GM19452 (cell line): ENCODE data around the gene PLOD2.

ENCODE experiments used
- ATAC-seq: cut with Tn5 transposase; IDR thresholded peaks from one replicate; pipeline ENCODE4 v1.9.1; 2021; ENCODE audit not compliant: unreplicated experiment

PLOD2 gene

GRCh38 chr3:146160964-146161662 is at the start of gene PLOD2:
PLOD2 (minus strand) TSS chr3:146161184; CDS start chr3:146160989, 195 bp downstream.
- ATAC-seq = peak; percentile 57

DNA sequence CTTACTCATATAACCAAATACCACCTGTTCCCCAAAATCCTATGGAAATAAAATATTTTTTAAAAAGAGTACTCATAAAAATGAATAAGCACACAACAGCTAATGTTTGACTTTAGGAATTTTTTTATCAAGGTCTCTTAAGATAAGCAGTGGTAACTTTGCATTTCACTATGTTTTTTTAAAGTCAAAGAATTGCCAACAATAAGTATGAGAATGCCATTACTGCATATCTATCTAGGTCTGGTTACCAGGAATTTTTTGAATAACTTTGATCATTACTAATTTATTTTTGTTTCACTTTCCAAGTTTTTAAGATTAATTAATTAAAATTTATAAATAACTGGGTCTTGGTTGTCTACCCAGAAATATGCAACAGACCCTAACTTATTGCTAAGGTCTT is 48.4 kb upstream of the PLOD2 start:
- ATAC-seq = no peak

- no peak for ATAC-seq
Measured at GRCh38 chr3:146203776-146204175, 42.8 kb upstream of the PLOD2 start.

DNA sequence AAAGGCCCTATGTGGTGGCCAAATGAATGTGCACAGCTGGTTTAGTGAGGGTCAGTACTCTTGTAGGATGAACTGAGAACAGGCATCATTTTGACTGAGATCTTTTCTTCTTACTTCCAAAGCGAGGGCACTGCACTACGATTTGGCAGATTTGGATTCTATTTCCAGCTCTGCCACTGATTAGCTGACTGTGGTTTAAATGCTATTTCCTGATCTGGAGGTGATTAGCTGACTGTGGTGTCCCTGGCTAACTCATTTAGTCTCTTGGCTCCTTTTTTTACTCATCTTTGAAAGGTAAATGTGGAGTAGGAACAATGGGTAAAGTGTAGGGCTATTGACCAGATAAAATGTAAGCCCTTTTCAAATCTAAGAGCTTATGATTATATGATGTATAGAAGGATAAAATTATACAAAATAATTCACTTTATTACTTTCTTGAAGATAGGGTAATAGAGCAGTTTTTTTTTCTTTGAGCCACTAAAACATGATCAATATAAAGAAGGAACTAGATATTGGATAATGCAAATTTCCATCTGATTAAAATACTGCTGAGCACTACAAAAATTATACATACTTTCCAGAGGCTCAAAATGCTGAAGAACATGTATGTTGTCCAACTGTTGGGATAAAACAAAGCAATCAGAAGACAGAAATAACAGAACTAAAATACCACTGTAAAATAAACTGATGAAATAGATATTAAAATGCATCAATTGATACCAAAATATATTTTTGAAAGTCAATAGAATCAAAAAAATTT is 39.7 kb upstream of the PLOD2 start:
- ATAC-seq = no peak

DNA sequence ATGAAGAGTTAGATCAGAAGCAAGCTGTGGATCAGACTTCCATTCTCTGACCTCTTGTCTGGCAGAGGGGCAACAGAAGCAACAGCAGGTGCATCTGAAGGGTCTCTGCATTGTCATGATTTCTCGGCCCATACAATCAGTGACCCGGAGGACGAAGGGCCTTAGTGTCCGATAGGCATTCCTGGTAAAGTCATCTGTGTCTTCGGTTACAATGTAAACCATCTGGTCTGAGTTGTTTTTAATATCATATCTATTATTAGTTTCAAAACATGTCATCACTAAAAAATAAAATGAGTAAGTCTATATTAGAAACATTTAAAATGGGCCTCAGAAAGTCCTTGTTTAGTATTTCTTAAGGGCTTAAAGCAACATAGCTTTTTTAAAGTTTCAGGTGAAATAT is 38.8 kb upstream of the PLOD2 start:
- no peak for ATAC-seq

DNA sequence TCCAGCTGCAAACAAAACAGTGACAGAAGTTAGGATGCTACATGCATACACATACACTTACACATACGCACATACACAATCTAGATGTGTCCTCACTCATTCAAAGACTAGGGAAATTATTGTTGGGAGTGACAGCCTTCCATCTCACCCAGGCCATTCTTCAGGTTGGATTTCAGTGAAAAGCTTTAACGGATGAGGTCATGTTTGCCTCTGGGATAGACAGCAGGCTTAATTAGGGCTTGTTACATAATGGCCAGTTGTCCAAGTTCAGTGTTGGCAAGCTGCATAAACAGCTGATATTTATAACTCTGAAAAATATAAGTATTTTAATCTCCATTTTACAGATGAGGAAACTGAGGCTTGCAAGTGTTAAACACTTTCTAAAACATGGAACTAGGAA is 35.8 kb upstream of the PLOD2 start:
- ATAC-seq = no peak

- no peak for ATAC-seq
Measured at GRCh38 chr3:146195605-146196004, 34.6 kb upstream of the PLOD2 start.

DNA sequence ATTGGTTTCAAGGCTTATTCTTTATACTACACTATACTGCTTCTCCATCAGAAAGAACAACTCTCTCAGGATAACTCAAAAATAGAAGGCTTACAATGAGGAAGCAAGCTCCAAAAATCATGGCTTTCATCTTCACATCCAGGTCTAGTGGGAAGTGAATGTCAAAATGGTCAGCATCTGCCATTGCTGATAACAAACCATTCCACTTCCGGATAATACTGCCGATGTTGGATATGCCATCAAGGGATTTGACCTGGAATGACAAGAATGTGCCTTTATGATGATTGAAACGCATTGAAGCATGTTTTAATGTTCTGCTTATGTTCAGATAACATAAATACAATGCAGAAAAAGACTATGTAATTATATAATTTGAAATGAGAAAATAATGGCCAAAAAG is 34.0 kb upstream of the PLOD2 start:
- ATAC-seq = no peak

GRCh38 chr3:146191051-146191450 is 30.1 kb upstream of the PLOD2 start:
- ATAC-seq = no peak

DNA sequence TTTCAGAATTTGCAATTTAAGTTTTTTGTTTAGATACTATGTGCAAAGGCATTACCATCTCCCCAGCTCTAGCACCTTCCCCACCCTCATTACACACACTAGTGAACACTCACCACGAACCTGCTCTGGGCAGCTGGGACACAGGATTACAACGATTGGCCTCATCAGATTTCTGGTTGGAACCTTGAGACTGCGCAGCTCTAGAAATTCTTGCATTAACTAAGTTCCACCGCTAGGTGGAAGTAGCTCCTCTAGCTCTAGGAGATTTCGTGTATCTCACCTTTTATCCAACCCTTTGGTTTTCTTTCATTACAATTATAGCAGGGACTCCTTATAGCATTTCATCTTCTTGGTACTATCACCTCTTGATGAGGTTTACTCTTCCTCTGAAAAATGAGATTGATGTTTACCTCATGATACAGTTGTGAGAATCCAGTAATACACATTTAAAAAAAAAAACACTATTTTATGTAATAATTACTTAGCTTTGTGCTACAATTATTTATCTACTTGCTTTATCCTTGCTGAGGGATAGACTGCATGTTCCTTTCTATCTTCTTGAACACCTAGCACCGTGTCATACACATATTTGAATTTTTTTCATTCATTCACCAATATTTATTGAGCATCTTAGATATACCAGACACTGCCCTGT is 28.7 kb upstream of the PLOD2 start:
- ATAC-seq = peak; percentile 94

DNA sequence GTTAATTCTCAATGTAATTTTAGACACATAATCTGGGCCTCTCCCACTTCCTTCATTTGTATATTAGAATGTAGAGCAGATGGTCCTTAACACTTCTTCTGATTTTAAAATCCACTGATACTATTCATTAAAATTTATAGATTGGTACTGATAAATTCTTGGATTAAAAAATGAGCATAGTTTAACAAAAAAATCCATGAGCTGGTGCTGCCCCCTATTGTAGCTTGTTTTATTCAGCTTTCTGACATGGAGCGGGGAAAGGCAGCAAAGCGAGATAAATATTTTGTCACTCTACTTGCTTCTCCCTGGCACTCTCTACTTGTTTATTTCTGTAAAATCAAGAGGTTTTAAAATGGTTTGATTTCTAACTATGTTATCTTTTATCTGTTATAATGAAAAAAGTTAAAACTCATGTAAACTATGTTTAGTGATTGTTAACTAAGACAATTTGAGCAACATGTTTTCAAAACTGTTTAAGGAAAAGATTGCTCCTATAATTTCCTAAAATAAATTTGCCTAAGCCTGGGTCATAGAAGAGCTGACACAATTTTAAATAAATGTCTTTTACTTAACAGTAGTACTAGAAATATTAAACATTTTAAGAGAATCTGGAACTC is 26.5 kb upstream of the PLOD2 start:
- no peak for ATAC-seq

DNA sequence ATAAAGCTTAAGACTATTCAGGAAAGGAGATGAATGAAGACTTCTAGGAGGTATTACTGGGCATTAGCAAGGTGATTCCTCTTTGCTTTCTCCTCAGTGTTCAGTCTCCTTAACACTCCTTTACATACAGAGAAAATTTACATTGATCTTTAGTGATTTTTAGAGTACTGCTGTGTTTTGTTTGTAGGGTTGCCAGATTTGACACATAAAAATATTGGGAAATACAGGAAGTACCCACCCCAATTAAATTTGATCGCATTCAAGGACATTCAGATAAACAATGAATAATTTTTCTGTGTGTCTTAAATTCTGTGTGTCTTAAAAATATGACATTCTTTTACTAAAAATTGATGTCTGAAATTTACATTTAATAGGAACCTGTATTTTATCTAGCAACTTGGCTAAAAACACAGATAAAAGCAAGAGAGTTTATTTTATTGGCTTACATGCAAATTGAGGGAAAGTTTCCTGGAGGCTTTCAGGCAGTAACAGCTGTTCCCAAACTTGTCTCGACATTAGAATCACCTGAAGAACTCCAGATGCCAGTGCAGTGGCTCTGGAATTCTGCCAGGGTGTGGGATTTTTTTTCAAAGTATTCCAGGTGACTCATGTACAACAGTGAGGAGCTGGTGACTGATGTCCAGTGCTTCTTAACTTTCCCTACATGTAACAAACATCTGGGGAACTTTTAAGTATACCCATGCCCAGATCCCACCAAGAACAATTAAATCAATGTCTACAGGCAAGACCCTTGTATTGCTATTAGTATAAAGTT is 23.4 kb upstream of the PLOD2 start:
- ATAC-seq = no peak

GRCh38 chr3:146181216-146181615 is 20.2 kb upstream of the PLOD2 start:
- no peak for ATAC-seq

- ATAC-seq = no peak
Measured at GRCh38 chr3:146180376-146180775, 19.4 kb upstream of the PLOD2 start.

- ATAC-seq = no peak
Measured at GRCh38 chr3:146178006-146178689, 17.2 kb upstream of the PLOD2 start.

GRCh38 chr3:146177519-146177918 is 16.5 kb upstream of the PLOD2 start:
- ATAC-seq = no peak

GRCh38 chr3:146177072-146177471 is 16.1 kb upstream of the PLOD2 start:
- no peak for ATAC-seq

- no peak for ATAC-seq
Measured at GRCh38 chr3:146172586-146172985, 11.6 kb upstream of the PLOD2 start.

DNA sequence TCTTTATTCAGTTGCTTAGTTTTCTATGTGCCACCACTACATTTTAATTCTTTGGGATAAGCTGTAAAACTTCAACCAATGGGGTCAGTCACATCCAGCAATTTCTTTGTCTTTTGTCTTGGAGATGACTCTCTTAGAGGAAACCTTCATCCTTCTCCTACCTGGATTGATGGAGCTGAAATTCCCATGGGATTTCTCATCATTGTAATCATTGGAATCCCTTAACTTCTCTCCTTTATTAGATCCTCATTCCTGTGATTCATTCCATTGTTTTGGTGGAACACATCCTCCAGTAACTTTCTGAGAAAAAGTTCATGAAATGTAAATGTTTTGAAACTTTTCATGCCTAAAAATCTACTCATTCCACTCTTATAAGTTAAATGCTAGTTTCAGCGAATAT is 9.6 kb upstream of the PLOD2 start:
- no peak for ATAC-seq

DNA sequence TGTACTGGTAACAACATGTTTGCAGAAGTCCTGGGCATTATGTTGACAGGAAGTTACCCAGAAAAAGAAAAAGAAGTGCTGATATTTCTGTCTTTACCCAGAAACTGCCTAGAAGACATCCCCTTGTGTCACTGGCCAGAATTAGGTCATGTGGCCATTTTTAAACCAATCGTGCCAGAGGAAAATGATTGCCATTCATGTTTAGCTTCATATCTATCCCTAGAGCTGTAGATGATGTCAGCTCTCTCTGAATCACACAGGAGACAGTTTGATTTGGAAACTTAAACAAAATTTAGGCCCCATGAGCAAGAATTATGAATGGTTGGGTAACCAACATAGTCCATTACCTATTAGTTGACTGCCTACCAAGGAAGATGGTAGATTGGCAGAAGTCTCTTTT is 8.9 kb upstream of the PLOD2 start:
- no peak for ATAC-seq
